Left lung (tissue), 10 donors: Measurements from ENCODE around the gene ALAS1. TPM values are rescaled to one million over a fixed set of nuclear protein-coding genes. Genes with fewer than 3 reads are reported as not detected.
A peak's percentile ranks its signal among the peaks of the same experiment; 100 is the strongest.

Experiments
- ATAC-seq: fragments of 200-7000 bp; cut with Tn5 transposase; one replicate; pipeline ENCODE4 v1.9.1; 2020; ENCODE audit warnings: moderate library complexity
- DNase-seq, 4 donors: peaks; one replicate each; pipeline ENCODE4 v3.0.0-alpha.2; 2013 to 2020
- H3K27ac ChIP-seq, 2 donors: fragments of 200-600 bp; sonication (generic) in 1 of 2; one replicate each; pipeline versions ENCODE4 v1.5.0 to v1.8.0; 2020 to 2021
- H3K27me3 ChIP-seq, 2 donors: fragments of 200-600 bp; sonication (generic) in 1 of 2; one replicate each; pipeline versions ENCODE4 v1.5.0 to v1.8.0; 2020 to 2021
- H3K36me3 ChIP-seq, 2 donors: fragments of 200-600 bp; sonication (generic) in 1 of 2; one replicate each; pipeline versions ENCODE4 v1.5.0 to v1.8.0; 2020 to 2021
- H3K4me1 ChIP-seq, 2 donors: fragments of 200-600 bp; one replicate each; pipeline ENCODE4 v1.8.0; 2021
- H3K4me3 ChIP-seq, 2 donors: fragments of 200-600 bp; sonication (generic) in 1 of 2; one replicate each; pipeline versions ENCODE4 v1.5.0 to v1.8.0; 2020 to 2021; ENCODE audit warnings: mild to moderate bottlenecking in 1 of 2
- H3K9me3 ChIP-seq, 2 donors: fragments of 200-600 bp; sonication (generic) in 1 of 2; one replicate each; pipeline versions ENCODE4 v1.5.0 to v1.8.0; 2020 to 2021
- intact Hi-C, 2 donors: fragments of 100-400 bp; cut with DNase I; formaldehyde crosslinking; loops; one replicate each; pipeline versions ENCODE4 v1.11.2 to v1.14.2; 2022
- polyA plus RNA-seq, 6 donors: library from polyadenylated mRNA; unstranded; fragments of 120-200 nt; gene quantifications; one replicate each; pipeline ENCODE4 v1.2.1, GENCODE V29; 2013; ENCODE audit not compliant: insufficient read length in 6 of 6
- total RNA-seq, 2 donors: library from RNA; stranded (reverse); fragmentation: NEBNext Ultra II Directional; extraction: Animal tissue kit (Norgen Biotek cat#: 25700); gene quantifications; one replicate each; pipeline ENCODE4 v1.2.1, GENCODE V29; 2021
- TF ChIP-seq, protein P1 (sequence below), 2 donors: fragments of 200-600 bp; sonication (generic) in 1 of 2; IDR thresholded peaks; one replicate each; pipeline versions ENCODE4 v1.5.0 to v1.8.0; 2021; ENCODE audit warnings: antibody characterized with exemption in 2 of 2
- donor health status: DM: no; HTN: yes; CAD: no.
- donor health status: DM: no; HTN: no; CAD: no.

Gene ALAS1
- total and polyA plus RNA-seq, 8 donors = 31.6 to 70.1 (median 44.2) TPM

GRCh38 chr3:52182691-52183090 is 15.3 kb upstream of the ALAS1 start:
- H3K4me1 ChIP-seq = peaks cover 0 to 6% of the 10 kb centered on the region in 2 donors
- no peaks in the 10 kb centered on the region for H3K36me3 ChIP-seq
- DNase-seq = peak in 1 of 4 donors; percentile 9
- TF ChIP-seq, protein P1, sequence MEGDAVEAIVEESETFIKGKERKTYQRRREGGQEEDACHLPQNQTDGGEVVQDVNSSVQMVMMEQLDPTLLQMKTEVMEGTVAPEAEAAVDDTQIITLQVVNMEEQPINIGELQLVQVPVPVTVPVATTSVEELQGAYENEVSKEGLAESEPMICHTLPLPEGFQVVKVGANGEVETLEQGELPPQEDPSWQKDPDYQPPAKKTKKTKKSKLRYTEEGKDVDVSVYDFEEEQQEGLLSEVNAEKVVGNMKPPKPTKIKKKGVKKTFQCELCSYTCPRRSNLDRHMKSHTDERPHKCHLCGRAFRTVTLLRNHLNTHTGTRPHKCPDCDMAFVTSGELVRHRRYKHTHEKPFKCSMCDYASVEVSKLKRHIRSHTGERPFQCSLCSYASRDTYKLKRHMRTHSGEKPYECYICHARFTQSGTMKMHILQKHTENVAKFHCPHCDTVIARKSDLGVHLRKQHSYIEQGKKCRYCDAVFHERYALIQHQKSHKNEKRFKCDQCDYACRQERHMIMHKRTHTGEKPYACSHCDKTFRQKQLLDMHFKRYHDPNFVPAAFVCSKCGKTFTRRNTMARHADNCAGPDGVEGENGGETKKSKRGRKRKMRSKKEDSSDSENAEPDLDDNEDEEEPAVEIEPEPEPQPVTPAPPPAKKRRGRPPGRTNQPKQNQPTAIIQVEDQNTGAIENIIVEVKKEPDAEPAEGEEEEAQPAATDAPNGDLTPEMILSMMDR (IDR thresholded peaks at IDR 0.05) = no peak
- no peak for ATAC-seq
- intact Hi-C loops = no loop called here
- H3K27ac ChIP-seq = no peak overlapping the region
- H3K27me3 ChIP-seq = no peaks in the 10 kb centered on the region
- H3K9me3 ChIP-seq = no peaks in the 10 kb centered on the region
- H3K4me3 ChIP-seq = no peak overlapping the region

DNA sequence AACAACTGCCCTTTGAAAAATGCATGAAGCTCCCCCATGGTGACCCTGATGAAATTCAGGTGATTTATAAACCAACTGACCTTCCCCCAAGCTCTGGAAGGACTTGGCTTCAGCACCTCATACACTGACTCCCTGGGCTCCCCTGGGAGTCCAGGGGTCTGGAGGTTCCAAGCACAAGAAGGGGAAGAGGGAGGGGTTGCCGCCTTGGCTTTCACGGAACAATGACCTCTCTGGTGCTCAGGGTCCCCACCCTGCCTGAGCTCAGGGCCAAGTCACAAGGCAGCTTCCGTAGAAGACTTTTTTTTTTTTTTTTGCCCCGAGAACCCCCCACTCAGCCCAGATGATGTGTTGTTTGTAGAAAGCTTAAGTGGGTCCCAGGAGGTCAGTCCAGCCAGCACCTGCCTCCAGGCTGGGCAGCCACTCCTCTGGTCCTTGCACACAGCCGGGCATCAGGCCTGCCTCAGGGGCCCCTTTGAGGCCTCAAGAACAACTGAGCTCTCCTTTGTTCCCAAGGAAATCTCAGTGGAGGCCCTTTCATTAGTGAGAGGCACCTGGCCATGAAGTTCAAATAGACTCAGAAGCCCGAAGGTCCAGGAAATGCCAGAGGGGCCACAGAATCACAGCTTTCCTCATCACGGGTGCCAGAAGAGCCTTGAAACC is 14.0 kb upstream of the ALAS1 start:
- Histone ChIP-seq H3K27ac (no peak overlapping the region), H3K27me3 (no peaks in the 10 kb centered on the region), H3K9me3 (no peaks in the 10 kb centered on the region), H3K36me3 (no peaks in the 10 kb centered on the region), H3K4me3 (no peak overlapping the region), H3K4me1 (peaks cover 0 to 15% of the 10 kb centered on the region in 2 donors)
- intact Hi-C loops = no loop called here
- DNase-seq = peak in 1 of 4 donors; percentile 19
- no peak for ATAC-seq
- TF ChIP-seq, protein P1 (IDR thresholded peaks at IDR 0.05) = no peak

DNA sequence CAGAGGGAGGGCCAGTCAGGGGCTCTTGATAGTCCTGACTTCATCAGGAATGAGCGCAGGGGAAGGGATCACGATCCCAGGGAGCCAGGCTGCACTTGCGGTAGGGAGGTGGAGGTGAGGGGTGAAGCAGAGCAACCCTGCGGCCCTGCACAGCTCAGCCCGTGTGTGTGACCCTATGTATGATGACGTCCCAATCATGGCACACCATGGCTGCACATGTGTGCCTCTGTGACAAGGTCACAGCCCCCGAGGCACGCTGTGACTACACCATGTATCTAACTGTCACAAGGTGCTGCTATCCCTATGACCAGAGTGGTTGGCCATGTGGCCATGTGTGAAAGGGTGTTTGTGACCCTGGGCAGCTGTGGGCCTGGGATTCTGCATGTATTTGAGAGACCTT is 13.3 kb upstream of the ALAS1 start:
- ATAC-seq (no peak), DNase-seq (peak in 1 of 4 donors; percentile 19)
- no peak overlapping the region for H3K4me3 ChIP-seq
- H3K27me3 ChIP-seq = no peaks in the 10 kb centered on the region
- H3K36me3 ChIP-seq = no peaks in the 10 kb centered on the region
- no peak overlapping the region for H3K27ac ChIP-seq
- H3K9me3 ChIP-seq = no peaks in the 10 kb centered on the region
- H3K4me1 ChIP-seq = peaks cover 2 to 23% of the 10 kb centered on the region in 2 donors
- TF ChIP-seq, protein P1 (IDR thresholded peaks at IDR 0.05) = no peak
- intact Hi-C loops = no loop called here

DNA sequence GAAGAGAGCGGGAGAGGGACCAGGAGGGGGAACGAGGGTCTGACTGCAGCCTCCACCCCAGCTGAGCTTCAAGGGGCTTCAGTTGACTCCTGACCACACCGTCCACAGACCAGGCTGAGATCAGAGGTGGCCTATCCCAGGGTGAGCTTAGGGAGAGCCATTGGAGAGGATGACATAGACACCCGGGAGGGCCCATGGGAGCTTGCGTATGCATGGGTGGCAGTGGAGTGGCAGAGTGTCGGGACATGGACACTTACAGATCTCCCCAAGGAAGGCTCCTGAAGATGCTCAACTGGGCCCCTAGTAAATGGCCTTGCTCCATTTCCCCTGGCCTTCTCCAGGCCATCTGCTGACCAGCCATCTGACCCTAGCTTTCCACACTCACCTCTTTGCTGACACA is 12.6 kb upstream of the ALAS1 start:
- H3K4me1 ChIP-seq = peaks cover 7 to 29% of the 10 kb centered on the region in 2 donors
- no peak for ATAC-seq
- no peaks in the 10 kb centered on the region for H3K27me3 ChIP-seq
- H3K27ac ChIP-seq = no peak overlapping the region
- H3K36me3 ChIP-seq = no peaks in the 10 kb centered on the region
- H3K9me3 ChIP-seq = no peaks in the 10 kb centered on the region
- TF ChIP-seq, protein P1 (IDR thresholded peaks at IDR 0.05) = no peak
- no peak for DNase-seq
- no peak overlapping the region for H3K4me3 ChIP-seq
- intact Hi-C loops = no loop called here

- ATAC-seq = no peak
- peaks cover 12 to 35% of the 10 kb centered on the region in 2 donors for H3K4me1 ChIP-seq
- TF ChIP-seq, protein P1 (IDR thresholded peaks at IDR 0.05) = no peak
These were observed 12.1 kb upstream of the ALAS1 start for GRCh38 chr3:52185837-52186236.

More at GRCh38 chr3:52185837-52186236, 12.1 kb upstream of the ALAS1 start:
- H3K4me3 ChIP-seq = no peak overlapping the region
- intact Hi-C loops = no loop called here
- H3K9me3 ChIP-seq = no peaks in the 10 kb centered on the region
- DNase-seq = peak in 1 of 4 donors; percentile 29
- H3K27ac ChIP-seq = no peak overlapping the region
- no peaks in the 10 kb centered on the region for H3K27me3 ChIP-seq
- H3K36me3 ChIP-seq = no peaks in the 10 kb centered on the region
